ENCODE measurements around the gene L2HGDH. TPM values are rescaled to one million over a fixed set of nuclear protein-coding genes. Genes with fewer than 3 reads are reported as not detected.
"Not testable (repeated sequence)": the region's sequence is repeated elsewhere in the genome, so short reads cannot be mapped to it uniquely, and the experiment has no call there.

The L2HGDH gene
- total RNA-seq, 1 donor: 3.3 TPM

DNA sequence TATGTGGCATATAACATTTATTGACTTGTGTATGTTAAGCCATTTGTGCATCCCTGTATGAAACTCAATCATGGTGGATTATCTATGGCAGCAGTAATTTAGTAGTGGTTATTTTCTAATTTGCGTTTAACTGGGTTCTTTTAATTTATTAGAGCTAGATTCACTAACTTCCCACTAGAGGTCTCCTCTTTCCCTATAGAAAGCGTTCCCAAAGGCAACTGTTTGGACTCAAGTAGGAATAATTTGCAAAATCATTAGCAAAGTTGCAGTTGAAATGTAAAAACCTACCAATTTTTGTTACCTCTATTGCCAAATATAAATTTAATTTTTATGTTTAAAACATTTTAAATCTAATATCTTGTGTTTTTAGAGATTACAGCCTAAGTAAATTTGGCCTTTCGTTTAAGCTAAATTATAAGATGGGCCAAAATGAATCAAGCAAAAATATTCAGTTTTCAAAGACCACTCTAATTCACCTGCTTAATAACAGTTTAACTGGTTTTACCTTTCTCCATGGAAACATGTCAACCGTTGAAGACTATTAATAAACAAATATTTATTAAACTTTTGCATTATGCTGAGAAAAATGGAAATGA is 6.1 kb upstream of the L2HGDH start:
- TF ChIP-seq, protein P1, sequence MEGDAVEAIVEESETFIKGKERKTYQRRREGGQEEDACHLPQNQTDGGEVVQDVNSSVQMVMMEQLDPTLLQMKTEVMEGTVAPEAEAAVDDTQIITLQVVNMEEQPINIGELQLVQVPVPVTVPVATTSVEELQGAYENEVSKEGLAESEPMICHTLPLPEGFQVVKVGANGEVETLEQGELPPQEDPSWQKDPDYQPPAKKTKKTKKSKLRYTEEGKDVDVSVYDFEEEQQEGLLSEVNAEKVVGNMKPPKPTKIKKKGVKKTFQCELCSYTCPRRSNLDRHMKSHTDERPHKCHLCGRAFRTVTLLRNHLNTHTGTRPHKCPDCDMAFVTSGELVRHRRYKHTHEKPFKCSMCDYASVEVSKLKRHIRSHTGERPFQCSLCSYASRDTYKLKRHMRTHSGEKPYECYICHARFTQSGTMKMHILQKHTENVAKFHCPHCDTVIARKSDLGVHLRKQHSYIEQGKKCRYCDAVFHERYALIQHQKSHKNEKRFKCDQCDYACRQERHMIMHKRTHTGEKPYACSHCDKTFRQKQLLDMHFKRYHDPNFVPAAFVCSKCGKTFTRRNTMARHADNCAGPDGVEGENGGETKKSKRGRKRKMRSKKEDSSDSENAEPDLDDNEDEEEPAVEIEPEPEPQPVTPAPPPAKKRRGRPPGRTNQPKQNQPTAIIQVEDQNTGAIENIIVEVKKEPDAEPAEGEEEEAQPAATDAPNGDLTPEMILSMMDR (IDR thresholded peaks at IDR 0.05; ENCODE audit: insufficient read depth, low read length): peak; percentile 78
- peak; percentile 75 for DNase-seq (ENCODE audit: low read depth)
- H3K4me3 ChIP-seq (ENCODE audit: low read depth, low read length): no peak overlapping the region

DNA sequence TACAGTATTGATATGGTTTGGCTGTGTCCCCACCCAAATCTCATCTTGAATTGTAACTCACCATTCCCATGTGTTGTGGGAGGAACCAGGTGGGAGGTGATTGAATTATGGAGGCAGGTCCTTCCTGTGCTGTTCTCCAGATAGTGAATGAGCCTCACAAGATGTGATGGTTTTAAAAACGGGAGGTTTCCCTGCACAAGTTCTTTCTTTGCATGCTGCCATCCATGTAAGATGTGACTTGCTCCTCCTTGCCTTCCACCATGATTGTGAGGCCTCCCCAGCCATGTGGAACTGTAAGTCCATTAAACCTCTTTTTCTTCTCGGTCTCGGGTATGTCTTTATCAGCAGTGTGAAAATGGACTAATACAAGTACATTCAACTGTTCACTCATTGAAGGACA is 2.1 kb upstream of the L2HGDH start:
- not testable (repeated sequence) for DNase-seq (ENCODE audit: low read depth); H3K4me3 ChIP-seq (ENCODE audit: low read depth, low read length)

DNA sequence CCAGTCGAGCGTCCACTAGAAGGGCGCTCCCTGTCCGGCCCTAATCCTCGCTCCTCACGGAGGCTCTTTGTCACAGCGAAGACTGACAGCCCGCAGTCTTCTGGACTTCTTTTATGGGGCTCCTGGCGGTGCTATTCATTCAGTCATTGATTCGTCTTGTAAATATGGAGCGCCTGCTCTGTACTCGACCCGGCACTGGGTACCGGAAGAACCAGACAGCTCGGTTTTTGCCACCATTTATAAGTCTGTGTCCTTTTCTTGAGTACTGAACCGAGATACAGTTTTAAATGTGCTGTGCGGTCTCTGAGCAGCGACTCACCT is 665 bp upstream of the L2HGDH start:
- TF ChIP-seq, protein P1 (IDR thresholded peaks at IDR 0.05; ENCODE audit: insufficient read depth, low read length): no peak
- DNase-seq (ENCODE audit: low read depth): peak; percentile 42

DNA sequence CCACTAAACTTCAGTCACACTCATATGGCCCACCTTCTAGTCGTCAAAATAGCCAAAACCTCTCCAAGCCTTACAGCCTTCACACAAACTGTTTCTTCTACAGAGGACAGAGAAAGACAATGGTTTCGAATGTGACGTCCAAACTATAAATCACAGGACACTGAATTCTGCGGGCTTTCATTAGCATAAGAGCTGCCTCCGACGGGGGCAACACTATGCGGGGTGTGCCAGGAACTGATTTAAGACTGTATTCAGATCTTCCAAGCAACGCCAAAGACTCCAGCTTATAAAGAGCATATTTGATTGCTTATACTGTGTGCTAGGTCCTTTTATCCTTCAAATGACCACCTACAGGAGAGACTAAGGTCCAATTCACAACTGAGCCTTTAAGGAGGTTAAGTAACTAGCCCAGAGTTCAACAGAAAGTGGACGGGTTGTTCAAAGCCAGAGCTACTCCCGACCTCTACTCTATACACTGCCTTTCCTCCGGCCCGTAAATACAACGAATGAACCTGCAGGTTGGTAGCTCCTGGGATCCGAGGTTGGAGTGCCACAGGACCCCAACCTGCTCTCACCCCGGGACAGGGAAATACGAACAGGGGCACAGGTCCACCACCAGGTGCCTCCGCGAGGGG is 575 bp downstream of the L2HGDH start:
- DNase-seq (ENCODE audit: low read depth): no peak
- TF ChIP-seq, protein P1 (IDR thresholded peaks at IDR 0.05; ENCODE audit: insufficient read depth, low read length): peak; percentile 41
- H3K4me3 ChIP-seq (ENCODE audit: low read depth, low read length): peak overlapping the region; percentile 95

More for the DNA sequence above, 665 bp upstream of the L2HGDH start:
- peak overlapping the region; percentile 95 for H3K4me3 ChIP-seq (ENCODE audit: low read depth, low read length)

DNA sequence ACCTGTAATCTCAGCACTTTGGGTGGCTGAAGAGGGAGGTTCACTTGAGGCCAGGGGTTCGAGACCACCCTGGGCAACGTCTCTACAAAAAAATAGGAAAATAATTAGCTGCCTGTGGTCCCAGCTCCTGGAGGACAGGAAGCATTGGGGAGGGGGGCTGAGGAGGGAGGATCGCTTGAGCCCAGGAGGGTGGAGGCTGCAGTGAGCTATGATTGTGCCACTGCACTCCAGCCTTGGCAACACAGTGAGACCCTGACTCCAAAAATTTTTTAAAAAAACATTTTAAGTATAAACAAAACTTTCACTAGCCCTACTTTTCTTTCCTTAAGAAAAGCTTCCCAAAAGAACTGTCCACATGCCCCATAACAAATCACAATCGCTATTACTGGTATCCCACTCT is 1.6 kb downstream of the L2HGDH start:
- DNase-seq (ENCODE audit: low read depth): no peak
- TF ChIP-seq, protein P1 (IDR thresholded peaks at IDR 0.05; ENCODE audit: insufficient read depth, low read length): no peak
- H3K4me3 ChIP-seq (ENCODE audit: low read depth, low read length): no peak overlapping the region

DNA sequence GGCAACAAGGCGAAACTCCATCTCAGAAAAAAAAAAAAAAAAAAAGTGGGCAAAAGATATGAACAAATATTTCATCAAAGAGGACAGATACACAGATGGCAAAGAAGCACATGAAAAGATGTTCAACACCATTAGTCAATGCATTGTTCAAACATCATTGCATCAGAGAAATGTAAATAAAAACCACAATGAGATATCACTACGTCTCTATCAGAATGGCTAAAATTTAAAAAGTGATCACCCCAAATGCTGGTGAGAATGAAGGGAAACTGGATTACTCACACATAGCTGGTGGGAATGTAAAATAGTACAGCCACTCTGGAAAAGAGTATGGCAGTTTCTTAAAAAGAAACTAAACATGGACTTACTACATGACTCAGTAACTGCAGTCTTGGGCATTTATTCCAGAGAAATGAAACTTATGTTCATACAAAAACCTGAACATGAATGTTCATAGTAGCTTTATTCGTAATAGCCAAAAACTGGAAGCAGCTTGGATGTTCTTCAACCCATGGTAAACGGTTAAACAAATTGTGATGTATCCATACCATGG is 3.6 kb downstream of the L2HGDH start:
- TF ChIP-seq, protein P1 (IDR thresholded peaks at IDR 0.05; ENCODE audit: insufficient read depth, low read length): no peak
- no peak overlapping the region for H3K4me3 ChIP-seq (ENCODE audit: low read depth, low read length)
- DNase-seq (ENCODE audit: low read depth): no peak

DNA sequence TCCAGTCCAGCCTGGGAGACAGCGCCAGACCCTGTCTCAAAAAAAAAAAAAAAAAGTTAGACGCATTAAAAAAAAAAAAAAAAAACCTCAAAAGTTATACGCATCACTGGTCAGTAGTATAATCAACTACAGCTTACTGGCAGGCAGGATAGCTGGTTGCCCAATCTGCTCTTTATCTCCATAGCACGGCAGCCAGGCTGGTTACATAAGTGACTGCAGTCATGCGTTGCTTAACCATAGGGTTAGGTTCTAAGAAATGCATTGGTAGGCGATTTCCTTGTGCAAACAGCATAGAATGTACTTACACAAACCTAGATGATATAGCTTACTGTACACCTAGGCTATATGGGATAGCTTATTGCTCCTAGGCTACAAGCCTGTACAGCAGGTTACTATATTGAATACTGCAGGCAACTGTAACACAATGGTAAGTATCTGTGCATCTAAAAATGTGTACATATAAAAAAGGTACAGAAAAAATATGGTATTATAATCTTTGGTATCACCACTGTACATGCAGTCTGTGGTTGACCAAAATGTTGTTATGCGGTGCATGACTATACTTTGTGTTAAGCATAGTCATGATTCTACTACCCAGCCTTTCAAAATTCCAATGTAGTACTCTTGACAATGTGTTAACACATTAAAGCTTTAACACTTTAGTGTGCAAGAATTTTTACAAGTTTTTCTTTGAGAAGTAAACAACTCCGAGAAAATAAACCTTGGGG is 8.1 kb downstream of the L2HGDH start:
- TF ChIP-seq, protein P1 (IDR thresholded peaks at IDR 0.05; ENCODE audit: insufficient read depth, low read length): no peak
- peak; percentile 43 for DNase-seq (ENCODE audit: low read depth)

More for the DNA sequence above, 8.1 kb downstream of the L2HGDH start:
- H3K4me3 ChIP-seq (ENCODE audit: low read depth, low read length): no peak overlapping the region

All from fibroblast of the aortic adventitia (primary cell).